Measurements from ENCODE around the gene SAMD4B.
A peak's percentile ranks its signal among the peaks of the same experiment; 100 is the strongest.
"Not testable (repeated sequence)": the region's sequence is repeated elsewhere in the genome, so short reads cannot be mapped to it uniquely, and the experiment has no call there.

SAMD4B gene

GRCh38 chr19:39372047-39372802 is 30.0 kb downstream of the SAMD4B start:
- DNase-seq: no peak

- DNase-seq: no peak
These were observed 30.7 kb downstream of the SAMD4B start for GRCh38 chr19:39372941-39373340.

- no peak for DNase-seq
These were observed 33.7 kb downstream of the SAMD4B start for GRCh38 chr19:39375929-39376328.

- no peak for DNase-seq
These were observed 35.4 kb downstream of the SAMD4B start for GRCh38 chr19:39377373-39378362.

- not testable (repeated sequence) for DNase-seq
These were observed 37.1 kb downstream of the SAMD4B start for GRCh38 chr19:39379366-39379765.

GRCh38 chr19:39379865-39380396 is 37.7 kb downstream of the SAMD4B start:
- DNase-seq: no peak

- DNase-seq: no peak
These were observed 38.6 kb downstream of the SAMD4B start for GRCh38 chr19:39380521-39381502.

- DNase-seq: no peak
These were observed 39.8 kb downstream of the SAMD4B start for GRCh38 chr19:39381910-39382611.

GRCh38 chr19:39382991-39383828 is 41.0 kb downstream of the SAMD4B start:
- DNase-seq: no peak

GRCh38 chr19:39384839-39385568 is 42.8 kb downstream of the SAMD4B start:
- no peak for DNase-seq

GRCh38 chr19:39385629-39386411 is 43.6 kb downstream of the SAMD4B start:
- no peak for DNase-seq

GRCh38 chr19:39386557-39386956 is 44.3 kb downstream of the SAMD4B start:
- no peak for DNase-seq

- no peak for DNase-seq
These were observed 46.4 kb downstream of the SAMD4B start for GRCh38 chr19:39388657-39389056.

GRCh38 chr19:39389631-39390414 is 47.6 kb downstream of the SAMD4B start:
- no peak for DNase-seq

- DNase-seq: no peak
These were observed 48.2 kb downstream of the SAMD4B start for GRCh38 chr19:39390451-39390750.

GRCh38 chr19:39390751-39391437 is 48.7 kb downstream of the SAMD4B start, which contains the start of the genes MED29 and PAF1:
MED29 (plus strand) TSS chr19:39391378; CDS start chr19:39391423, 45 bp downstream.
PAF1 (minus strand) TSS chr19:39391106; CDS start chr19:39390864, 242 bp downstream.
- DNase-seq: peak; percentile 78
